Mesothelial cell of epicardium (in vitro differentiated cells): ENCODE measurements around the gene FLYWCH1. TPM values are rescaled to one million over a fixed set of nuclear protein-coding genes. Genes with fewer than 3 reads are reported as not detected.

ENCODE experiments used
- DNase-seq, 2 experiments: peaks; one replicate each; pipeline ENCODE4 v3.0.0; 2021; ENCODE audit warnings: low spot score in 2 of 2; ENCODE audit not compliant: unreplicated experiment in 2 of 2
- H3K27ac Mint-ChIP-seq: 2 replicates; pipeline ENCODE4 v1.8.0; 2021; ENCODE audit warnings: mixed read lengths
- H3K27me3 Mint-ChIP-seq: 2 replicates; pipeline ENCODE4 v1.8.0; 2021; ENCODE audit warnings: low read depth, mixed read lengths
- H3K36me3 Mint-ChIP-seq: 2 replicates; pipeline ENCODE4 v1.8.0; 2021; ENCODE audit warnings: mixed read lengths
- H3K4me1 Mint-ChIP-seq: 2 replicates; pipeline ENCODE4 v1.8.0; 2021; ENCODE audit warnings: mixed read lengths
- H3K4me3 Mint-ChIP-seq: 2 replicates; pipeline ENCODE4 v1.8.0; 2021; ENCODE audit warnings: mild to moderate bottlenecking, moderate library complexity, mixed read lengths
- H3K9me3 Mint-ChIP-seq: 2 replicates; pipeline ENCODE4 v1.8.0; 2021; ENCODE audit warnings: mixed read lengths
- total RNA-seq: library from RNA; stranded (reverse); gene quantifications from 3 replicates; pipeline ENCODE4 v1.2.1, GENCODE V29; 2021
- TF ChIP-seq, protein P1 (sequence below): fragments of 200-600 bp; sonication (generic); IDR thresholded peaks from one replicate; pipeline ENCODE4 v1.5.0; 2021; ENCODE audit warnings: antibody characterized with exemption; ENCODE audit not compliant: unreplicated experiment

Gene FLYWCH1
- total RNA-seq, 1 donor from 2014 or later, result 29.4 TPM

DNA sequence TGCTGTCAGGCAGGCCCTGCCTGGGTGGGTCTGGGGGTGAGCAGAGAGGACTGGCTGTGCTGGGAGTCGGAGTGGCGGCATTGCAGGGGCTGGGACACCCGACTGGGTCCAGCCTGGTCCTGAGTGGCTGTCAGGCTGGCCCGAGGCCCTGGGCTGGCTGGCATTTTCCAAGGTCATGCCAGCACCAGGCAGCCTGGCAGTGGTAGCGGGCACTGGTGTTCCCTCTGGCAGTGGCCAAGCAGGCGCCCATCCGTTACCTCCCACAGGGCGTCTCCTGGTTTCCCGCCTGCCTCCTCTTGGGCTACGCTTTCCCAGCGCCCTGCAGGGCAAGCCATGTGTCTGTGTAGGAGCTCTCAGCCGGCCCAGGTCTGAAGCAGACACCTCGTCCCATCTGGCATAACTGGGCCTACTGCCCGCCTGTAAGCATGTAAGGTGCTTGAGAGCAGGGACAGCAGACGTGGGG lies 74.2 kb downstream of the FLYWCH1 start:
- Mint-ChIP-seq H3K4me1 (peaks cover 47% of the 10 kb centered on the region), H3K36me3 (no peaks in the 10 kb centered on the region), H3K4me3 (no peak overlapping the region), H3K9me3 (no peaks in the 10 kb centered on the region), H3K27me3 (peaks cover 2% of the 10 kb centered on the region), H3K27ac (no peak overlapping the region)
- no peak for DNase-seq
- TF ChIP-seq, protein P1, sequence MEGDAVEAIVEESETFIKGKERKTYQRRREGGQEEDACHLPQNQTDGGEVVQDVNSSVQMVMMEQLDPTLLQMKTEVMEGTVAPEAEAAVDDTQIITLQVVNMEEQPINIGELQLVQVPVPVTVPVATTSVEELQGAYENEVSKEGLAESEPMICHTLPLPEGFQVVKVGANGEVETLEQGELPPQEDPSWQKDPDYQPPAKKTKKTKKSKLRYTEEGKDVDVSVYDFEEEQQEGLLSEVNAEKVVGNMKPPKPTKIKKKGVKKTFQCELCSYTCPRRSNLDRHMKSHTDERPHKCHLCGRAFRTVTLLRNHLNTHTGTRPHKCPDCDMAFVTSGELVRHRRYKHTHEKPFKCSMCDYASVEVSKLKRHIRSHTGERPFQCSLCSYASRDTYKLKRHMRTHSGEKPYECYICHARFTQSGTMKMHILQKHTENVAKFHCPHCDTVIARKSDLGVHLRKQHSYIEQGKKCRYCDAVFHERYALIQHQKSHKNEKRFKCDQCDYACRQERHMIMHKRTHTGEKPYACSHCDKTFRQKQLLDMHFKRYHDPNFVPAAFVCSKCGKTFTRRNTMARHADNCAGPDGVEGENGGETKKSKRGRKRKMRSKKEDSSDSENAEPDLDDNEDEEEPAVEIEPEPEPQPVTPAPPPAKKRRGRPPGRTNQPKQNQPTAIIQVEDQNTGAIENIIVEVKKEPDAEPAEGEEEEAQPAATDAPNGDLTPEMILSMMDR, result no peak

DNA sequence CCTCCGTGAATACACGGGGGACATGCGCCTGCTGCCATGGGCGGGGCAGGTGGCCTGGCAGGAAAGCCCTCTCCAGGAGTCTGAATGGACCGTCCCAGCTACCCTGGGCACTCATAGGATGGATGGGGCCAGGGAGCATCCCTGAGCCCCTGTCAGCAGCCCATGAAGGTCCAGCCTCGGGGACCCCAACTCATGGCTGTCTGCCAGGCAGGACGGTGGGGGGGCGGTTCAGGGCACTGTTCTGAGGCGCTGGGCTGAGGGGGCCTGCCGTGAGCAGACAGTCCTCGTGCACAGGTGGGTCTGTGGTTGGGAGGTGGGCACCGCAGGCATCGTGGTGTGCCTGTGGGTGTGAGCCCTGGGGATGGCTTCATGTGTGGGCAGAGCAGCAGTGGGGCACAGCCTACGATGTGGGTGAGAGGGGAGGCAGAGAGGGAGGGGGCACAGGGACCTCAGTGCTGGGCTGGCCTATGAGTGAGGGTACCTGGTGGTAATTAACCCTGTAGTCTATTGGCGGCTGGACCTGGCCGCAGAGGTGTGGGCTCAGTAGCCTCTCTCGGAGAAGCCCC lies 75.0 kb downstream of the FLYWCH1 start:
- TF ChIP-seq, protein P1, result no peak
- H3K4me3 Mint-ChIP-seq, result no peak overlapping the region
- H3K4me1 Mint-ChIP-seq, result peaks cover 40% of the 10 kb centered on the region
- no peaks in the 10 kb centered on the region for H3K9me3 Mint-ChIP-seq
- no peak for DNase-seq
- no peaks in the 10 kb centered on the region for H3K36me3 Mint-ChIP-seq
- peaks cover 2% of the 10 kb centered on the region for H3K27me3 Mint-ChIP-seq
- no peak overlapping the region for H3K27ac Mint-ChIP-seq

DNA sequence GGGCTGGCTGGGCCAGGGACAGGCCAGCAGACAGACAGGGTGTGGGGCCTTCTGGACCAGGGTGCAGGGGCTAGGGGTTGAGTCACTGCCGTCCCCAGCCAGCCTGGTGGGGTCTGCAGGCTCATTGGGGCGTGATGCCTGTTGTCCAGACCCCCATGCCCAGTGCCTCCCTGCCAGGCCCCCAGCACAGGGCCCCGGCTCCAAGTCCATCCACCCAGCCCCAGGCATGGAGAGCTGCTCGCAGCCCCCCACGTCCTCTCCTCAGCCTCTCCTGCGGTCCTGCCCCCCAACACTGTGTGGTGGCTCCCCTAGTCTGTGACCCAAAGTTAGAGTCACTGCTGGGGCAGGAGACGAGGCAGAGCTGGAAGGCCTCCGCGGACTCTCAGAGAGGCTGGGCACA lies 75.6 kb downstream of the FLYWCH1 start:
- H3K4me1 Mint-ChIP-seq, result peaks cover 34% of the 10 kb centered on the region
- H3K36me3 Mint-ChIP-seq, result no peaks in the 10 kb centered on the region
- TF ChIP-seq, protein P1, result no peak
- no peak for DNase-seq
- no peak overlapping the region for H3K27ac Mint-ChIP-seq
- no peak overlapping the region for H3K4me3 Mint-ChIP-seq
- no peaks in the 10 kb centered on the region for H3K9me3 Mint-ChIP-seq
- peaks cover 2% of the 10 kb centered on the region for H3K27me3 Mint-ChIP-seq

DNA sequence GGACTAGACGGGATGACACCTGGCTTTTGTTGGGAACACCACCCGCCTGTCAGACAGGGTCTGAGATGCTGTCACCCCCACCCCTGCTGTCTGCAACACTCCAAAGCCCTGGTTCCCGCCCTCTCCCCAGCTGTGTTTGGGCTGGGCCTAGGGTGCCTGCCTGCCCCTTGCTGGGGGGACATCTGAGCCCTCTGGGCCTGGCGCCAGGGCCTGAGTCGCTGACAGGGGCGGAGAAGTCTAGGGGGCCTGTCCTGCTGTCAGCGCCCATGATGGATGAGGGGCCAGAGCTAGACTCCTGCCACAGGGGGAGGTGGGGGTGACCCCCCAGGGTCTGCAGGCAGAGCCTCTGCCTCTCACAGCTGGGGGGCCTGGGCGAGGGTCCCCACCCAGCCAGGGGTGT lies 76.1 kb downstream of the FLYWCH1 start:
- Mint-ChIP-seq H3K27me3 (peaks cover 2% of the 10 kb centered on the region), H3K36me3 (no peaks in the 10 kb centered on the region), H3K4me1 (peaks cover 32% of the 10 kb centered on the region), H3K27ac (no peak overlapping the region), H3K9me3 (no peaks in the 10 kb centered on the region), H3K4me3 (no peak overlapping the region)
- no peak for DNase-seq
- TF ChIP-seq, protein P1, result no peak

DNA sequence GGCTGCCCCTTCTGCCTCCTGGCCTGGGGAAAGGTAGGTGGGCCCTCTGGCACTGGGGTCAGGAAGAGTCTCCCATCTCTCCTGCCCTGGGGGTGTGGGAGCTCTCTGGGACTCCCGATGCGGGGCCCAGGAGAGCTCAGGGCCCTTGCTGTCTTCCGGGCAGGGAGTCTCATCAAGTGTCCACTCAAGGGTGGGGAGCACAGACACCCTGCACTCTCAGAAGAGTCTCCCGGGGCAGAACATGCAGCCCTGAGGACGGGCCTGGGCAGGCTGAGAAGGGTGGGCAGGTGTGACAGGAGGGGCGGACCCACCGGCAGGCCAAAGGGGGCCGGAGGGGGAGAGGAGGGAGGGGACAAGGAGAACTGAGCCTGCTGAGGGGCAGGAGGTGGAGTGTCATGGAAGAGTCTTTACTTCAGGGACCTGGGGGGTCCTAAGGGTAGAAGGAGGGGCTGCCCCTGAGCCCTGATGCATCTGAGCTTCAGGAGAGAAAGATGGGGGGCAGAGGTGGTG lies 76.9 kb downstream of the FLYWCH1 start:
- Mint-ChIP-seq H3K4me3 (no peak overlapping the region), H3K9me3 (no peaks in the 10 kb centered on the region), H3K27ac (peak overlapping the region; percentile 39), H3K4me1 (peaks cover 32% of the 10 kb centered on the region), H3K27me3 (peaks cover 2% of the 10 kb centered on the region), H3K36me3 (no peaks in the 10 kb centered on the region)
- TF ChIP-seq, protein P1, result no peak
- no peak for DNase-seq
